Esophagus muscularis mucosa (tissue), 3 donors: Measurements from ENCODE around the gene HOTAIR.

Experiments
- EP300 ChIP-seq: sonication (generic); formaldehyde crosslinking; IDR thresholded peaks from one replicate; pipeline ENCODE4 v1.6.1; 2017; ENCODE audit warnings: antibody characterized with exemption
- TF ChIP-seq, protein P1 (sequence below), 3 experiments: fragments of 200-600 bp in 2 of 3; fragments of 450-650 bp in 1 of 3; sonication (generic) in 2 of 3; IDR thresholded peaks; one replicate each; pipeline ENCODE4 v1.5.1; 2017 to 2019; ENCODE audit warnings: antibody characterized with exemption in 3 of 3, mild to moderate bottlenecking in 2 of 3, moderate library complexity in 1 of 3

DNA sequence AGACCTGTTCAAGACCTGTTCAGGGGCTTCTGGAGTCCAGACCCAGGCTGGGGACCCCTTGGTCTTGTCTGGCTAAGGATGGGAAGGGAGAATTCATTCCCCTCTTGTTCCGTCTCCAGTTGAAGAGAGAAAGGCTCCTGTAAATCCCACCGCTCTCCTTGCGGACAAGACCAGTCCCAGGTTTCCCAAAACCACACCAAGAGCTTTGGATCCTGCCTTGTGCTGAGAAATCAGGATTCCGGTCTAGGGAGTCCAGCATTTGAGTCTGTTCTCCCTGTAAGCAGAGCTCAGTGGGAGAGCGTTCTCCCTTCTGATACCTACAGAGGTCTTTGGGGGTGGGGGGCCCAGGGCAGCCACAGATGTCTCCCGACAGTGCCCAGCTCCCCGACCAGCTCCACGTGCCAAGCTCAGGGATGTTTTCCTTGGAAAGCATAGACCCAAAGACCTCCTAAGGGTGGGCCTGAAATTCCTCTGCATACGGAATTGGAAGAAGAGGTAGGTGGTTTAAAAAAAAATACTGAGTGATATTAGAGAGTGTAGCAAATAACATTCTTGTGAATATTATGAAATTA lies 34.2 kb downstream of the HOTAIR start:
- TF ChIP-seq, protein P1, sequence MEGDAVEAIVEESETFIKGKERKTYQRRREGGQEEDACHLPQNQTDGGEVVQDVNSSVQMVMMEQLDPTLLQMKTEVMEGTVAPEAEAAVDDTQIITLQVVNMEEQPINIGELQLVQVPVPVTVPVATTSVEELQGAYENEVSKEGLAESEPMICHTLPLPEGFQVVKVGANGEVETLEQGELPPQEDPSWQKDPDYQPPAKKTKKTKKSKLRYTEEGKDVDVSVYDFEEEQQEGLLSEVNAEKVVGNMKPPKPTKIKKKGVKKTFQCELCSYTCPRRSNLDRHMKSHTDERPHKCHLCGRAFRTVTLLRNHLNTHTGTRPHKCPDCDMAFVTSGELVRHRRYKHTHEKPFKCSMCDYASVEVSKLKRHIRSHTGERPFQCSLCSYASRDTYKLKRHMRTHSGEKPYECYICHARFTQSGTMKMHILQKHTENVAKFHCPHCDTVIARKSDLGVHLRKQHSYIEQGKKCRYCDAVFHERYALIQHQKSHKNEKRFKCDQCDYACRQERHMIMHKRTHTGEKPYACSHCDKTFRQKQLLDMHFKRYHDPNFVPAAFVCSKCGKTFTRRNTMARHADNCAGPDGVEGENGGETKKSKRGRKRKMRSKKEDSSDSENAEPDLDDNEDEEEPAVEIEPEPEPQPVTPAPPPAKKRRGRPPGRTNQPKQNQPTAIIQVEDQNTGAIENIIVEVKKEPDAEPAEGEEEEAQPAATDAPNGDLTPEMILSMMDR (IDR thresholded peaks at IDR 0.05) = no peak
- no peak for TF ChIP-seq EP300
